ENCODE measurements around the gene RPL35. TPM values are rescaled to one million over a fixed set of nuclear protein-coding genes. Genes with fewer than 3 reads are reported as not detected.

Gene RPL35
- total RNA-seq, 1 donor from 2014 or later, result 1,069 TPM

GRCh38 chr9:124835026-124835557, 26.7 kb downstream of the RPL35 start:
- Mint-ChIP-seq H3K9me3 (ENCODE audit: unreplicated experiment) (no peaks in the 10 kb centered on the region), H3K27ac (ENCODE audit: unreplicated experiment) (no peak overlapping the region), H3K4me3 (ENCODE audit: unreplicated experiment) (no peak overlapping the region), H3K36me3 (ENCODE audit: low read depth, unreplicated experiment) (no peaks in the 10 kb centered on the region), H3K27me3 (ENCODE audit: unreplicated experiment) (peaks cover 2% of the 10 kb centered on the region), H3K4me1 (ENCODE audit: unreplicated experiment) (peaks cover 2% of the 10 kb centered on the region)
- DNase-seq (ENCODE audit: low spot score), result no peak
- TF ChIP-seq CTCF (IDR thresholded peaks at IDR 0.05; ENCODE audit: unreplicated experiment), result no peak

- Mint-ChIP-seq H3K27ac (ENCODE audit: unreplicated experiment) (no peak overlapping the region), H3K4me1 (ENCODE audit: unreplicated experiment) (peaks cover 2% of the 10 kb centered on the region), H3K9me3 (ENCODE audit: unreplicated experiment) (no peaks in the 10 kb centered on the region), H3K36me3 (ENCODE audit: low read depth, unreplicated experiment) (no peaks in the 10 kb centered on the region), H3K4me3 (ENCODE audit: unreplicated experiment) (no peak overlapping the region), H3K27me3 (ENCODE audit: unreplicated experiment) (peaks cover 2% of the 10 kb centered on the region)
- no peak for DNase-seq (ENCODE audit: low spot score)
- TF ChIP-seq CTCF (IDR thresholded peaks at IDR 0.05; ENCODE audit: unreplicated experiment), result no peak
Observed at GRCh38 chr9:124834591-124834990, 27.2 kb downstream of the RPL35 start.

- no peak overlapping the region for H3K27ac Mint-ChIP-seq (ENCODE audit: unreplicated experiment)
- no peak for TF ChIP-seq CTCF (IDR thresholded peaks at IDR 0.05; ENCODE audit: unreplicated experiment)
- peaks cover 2% of the 10 kb centered on the region for H3K4me1 Mint-ChIP-seq (ENCODE audit: unreplicated experiment)
- no peak for DNase-seq (ENCODE audit: low spot score)
- no peaks in the 10 kb centered on the region for H3K27me3 Mint-ChIP-seq (ENCODE audit: unreplicated experiment)
- no peaks in the 10 kb centered on the region for H3K36me3 Mint-ChIP-seq (ENCODE audit: low read depth, unreplicated experiment)
- no peak overlapping the region for H3K4me3 Mint-ChIP-seq (ENCODE audit: unreplicated experiment)
- no peaks in the 10 kb centered on the region for H3K9me3 Mint-ChIP-seq (ENCODE audit: unreplicated experiment)
Observed at GRCh38 chr9:124831642-124832364, 30.0 kb downstream of the RPL35 start.

GRCh38 chr9:124830593-124830992, 31.2 kb downstream of the RPL35 start:
- peaks cover 2% of the 10 kb centered on the region for H3K4me1 Mint-ChIP-seq (ENCODE audit: unreplicated experiment)
- no peaks in the 10 kb centered on the region for H3K27me3 Mint-ChIP-seq (ENCODE audit: unreplicated experiment)
- TF ChIP-seq CTCF (IDR thresholded peaks at IDR 0.05; ENCODE audit: unreplicated experiment), result no peak
- H3K9me3 Mint-ChIP-seq (ENCODE audit: unreplicated experiment), result no peaks in the 10 kb centered on the region
- H3K36me3 Mint-ChIP-seq (ENCODE audit: low read depth, unreplicated experiment), result no peaks in the 10 kb centered on the region
- no peak for DNase-seq (ENCODE audit: low spot score)
- no peak overlapping the region for H3K4me3 Mint-ChIP-seq (ENCODE audit: unreplicated experiment)
- H3K27ac Mint-ChIP-seq (ENCODE audit: unreplicated experiment), result no peak overlapping the region

GRCh38 chr9:124829334-124829669, 32.5 kb downstream of the RPL35 start:
- Mint-ChIP-seq H3K4me1 (ENCODE audit: unreplicated experiment) (peaks cover 2% of the 10 kb centered on the region), H3K36me3 (ENCODE audit: low read depth, unreplicated experiment) (no peaks in the 10 kb centered on the region), H3K4me3 (ENCODE audit: unreplicated experiment) (no peak overlapping the region), H3K27me3 (ENCODE audit: unreplicated experiment) (no peaks in the 10 kb centered on the region), H3K27ac (ENCODE audit: unreplicated experiment) (no peak overlapping the region), H3K9me3 (ENCODE audit: unreplicated experiment) (no peaks in the 10 kb centered on the region)
- TF ChIP-seq CTCF (IDR thresholded peaks at IDR 0.05; ENCODE audit: unreplicated experiment), result no peak
- DNase-seq (ENCODE audit: low spot score), result no peak

Data from endothelial cell (in vitro differentiated cells).